Cardiac fibroblast (primary cell): ENCODE data around the gene ACOT7.

Experiments
- DNase-seq, 2 donors: peaks; one replicate each; pipeline versions ENCODE4 v3.0.0 to v3.0.0-alpha.2; 2010; ENCODE audit warnings: low read depth in 2 of 2
- H3K4me3 ChIP-seq, 2 donors: replicated peaks in 1 of 2; 1 replicate in 1 of 2; 2 replicates in 1 of 2; pipeline ENCODE4 v1.5.1; 2011; ENCODE audit warnings: low read depth in 2 of 2, low read length in 2 of 2, mild to moderate bottlenecking in 2 of 2, moderate library complexity in 1 of 2
- CTCF ChIP-seq: IDR thresholded peaks from one replicate; pipeline ENCODE4 v1.5.1; 2011; ENCODE audit warnings: low read depth, mild to moderate bottlenecking, low read length, inconsistent platforms

Gene ACOT7

GRCh38 chr1:6298940-6299465, 94.6 kb downstream of the ACOT7 start:
- H3K4me3 ChIP-seq: no peak overlapping the region
- no peak for DNase-seq
- TF ChIP-seq CTCF: no peak

GRCh38 chr1:6298530-6298929, 95.0 kb downstream of the ACOT7 start:
- no peak for TF ChIP-seq CTCF
- no peak for DNase-seq
- no peak overlapping the region for H3K4me3 ChIP-seq

- DNase-seq: no peak
- TF ChIP-seq CTCF: no peak
- H3K4me3 ChIP-seq: no peak overlapping the region
These were observed 97.7 kb downstream of the ACOT7 start for GRCh38 chr1:6295910-6296309.

- TF ChIP-seq CTCF: no peak
- H3K4me3 ChIP-seq: no peak overlapping the region
- no peak for DNase-seq
These were observed 98.5 kb downstream of the ACOT7 start for GRCh38 chr1:6294890-6295556.

- TF ChIP-seq CTCF: no peak
- no peak overlapping the region for H3K4me3 ChIP-seq
- DNase-seq: no peak
These were observed 99.3 kb downstream of the ACOT7 start for GRCh38 chr1:6294080-6294889.

GRCh38 chr1:6292102-6292501, 101.5 kb downstream of the ACOT7 start:
- no peak for TF ChIP-seq CTCF

More at GRCh38 chr1:6292102-6292501, 101.5 kb downstream of the ACOT7 start:
- DNase-seq: no peak
- H3K4me3 ChIP-seq: no peak overlapping the region
